Suprapubic skin (tissue), 4 donors: ENCODE measurements around the gene PTAFR.

Experiments used
- POLR2A ChIP-seq, 2 donors: fragments of 450-650 bp; IDR thresholded peaks; one replicate each; pipeline ENCODE4 v1.6.1; 2017; ENCODE audit warnings: antibody characterized with exemption in 2 of 2, mild to moderate bottlenecking in 2 of 2, moderate library complexity in 2 of 2
- POLR2AphosphoS5 ChIP-seq, 3 donors: sonication (generic); formaldehyde crosslinking; IDR thresholded peaks; one replicate each; pipeline ENCODE4 v1.6.1; 2017; ENCODE audit warnings: antibody characterized with exemption in 3 of 3
- TF ChIP-seq, protein P1 (sequence below), 2 donors: fragments of 200-600 bp in 1 of 2; fragments of 450-650 bp in 1 of 2; sonication (generic) in 1 of 2; IDR thresholded peaks; one replicate each; pipeline ENCODE4 v1.5.1; 2016 to 2019; ENCODE audit warnings: antibody characterized with exemption in 2 of 2, mild to moderate bottlenecking in 1 of 2, moderate library complexity in 1 of 2

GRCh38 chr1:28178690-28179485, 2.4 kb upstream of the PTAFR start:
- TF ChIP-seq POLR2A (IDR thresholded peaks at IDR 0.05), result no peak
- TF ChIP-seq, protein P1, sequence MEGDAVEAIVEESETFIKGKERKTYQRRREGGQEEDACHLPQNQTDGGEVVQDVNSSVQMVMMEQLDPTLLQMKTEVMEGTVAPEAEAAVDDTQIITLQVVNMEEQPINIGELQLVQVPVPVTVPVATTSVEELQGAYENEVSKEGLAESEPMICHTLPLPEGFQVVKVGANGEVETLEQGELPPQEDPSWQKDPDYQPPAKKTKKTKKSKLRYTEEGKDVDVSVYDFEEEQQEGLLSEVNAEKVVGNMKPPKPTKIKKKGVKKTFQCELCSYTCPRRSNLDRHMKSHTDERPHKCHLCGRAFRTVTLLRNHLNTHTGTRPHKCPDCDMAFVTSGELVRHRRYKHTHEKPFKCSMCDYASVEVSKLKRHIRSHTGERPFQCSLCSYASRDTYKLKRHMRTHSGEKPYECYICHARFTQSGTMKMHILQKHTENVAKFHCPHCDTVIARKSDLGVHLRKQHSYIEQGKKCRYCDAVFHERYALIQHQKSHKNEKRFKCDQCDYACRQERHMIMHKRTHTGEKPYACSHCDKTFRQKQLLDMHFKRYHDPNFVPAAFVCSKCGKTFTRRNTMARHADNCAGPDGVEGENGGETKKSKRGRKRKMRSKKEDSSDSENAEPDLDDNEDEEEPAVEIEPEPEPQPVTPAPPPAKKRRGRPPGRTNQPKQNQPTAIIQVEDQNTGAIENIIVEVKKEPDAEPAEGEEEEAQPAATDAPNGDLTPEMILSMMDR (IDR thresholded peaks at IDR 0.05), result no peak
- no peak for TF ChIP-seq POLR2AphosphoS5 (IDR thresholded peaks at IDR 0.05)
